Tibial nerve (tissue), 4 donors: ENCODE measurements around the gene LRRC1. TPM values are rescaled to one million over a fixed set of nuclear protein-coding genes. Genes with fewer than 3 reads are reported as not detected.

Source experiments
- DNase-seq, 2 donors: peaks; one replicate each; pipeline ENCODE4 v3.0.0-alpha.2; 2019; ENCODE audit warnings: low spot score in 2 of 2
- H3K27ac ChIP-seq, 4 donors: fragments of 200-600 bp; sonication (generic) in 3 of 4; one replicate each; pipeline ENCODE4 v1.5.1; 2017 to 2019; ENCODE audit warnings: mild to moderate bottlenecking in 1 of 4
- H3K27me3 ChIP-seq, 2 donors: fragments of 200-600 bp; sonication (generic) in 1 of 2; one replicate each; pipeline versions ENCODE4 v1.5.1 to v1.6.0; 2017 to 2019
- H3K36me3 ChIP-seq, 3 donors: fragments of 200-600 bp; sonication (generic); one replicate each; pipeline ENCODE4 v1.5.1; 2018 to 2019
- H3K4me1 ChIP-seq, 4 donors: fragments of 200-600 bp; sonication (generic) in 3 of 4; one replicate each; pipeline ENCODE4 v1.5.1; 2017 to 2019
- H3K4me3 ChIP-seq, 4 donors: fragments of 200-600 bp; sonication (generic) in 3 of 4; one replicate each; pipeline ENCODE4 v1.5.1; 2017 to 2019; ENCODE audit warnings: mild to moderate bottlenecking in 1 of 4, moderate library complexity in 1 of 4
- H3K9me3 ChIP-seq, 4 donors: fragments of 200-600 bp; sonication (generic) in 3 of 4; one replicate each; pipeline ENCODE4 v1.5.1; 2017 to 2019
- CTCF ChIP-seq, 5 experiments: fragments of 200-600 bp in 3 of 5; fragments of 450-650 bp in 2 of 5; sonication (generic) in 3 of 5; IDR thresholded peaks; one replicate each; pipeline ENCODE4 v1.5.1; 2016 to 2019; ENCODE audit warnings: antibody characterized with exemption in 5 of 5, mild to moderate bottlenecking in 3 of 5, moderate library complexity in 2 of 5
- EP300 ChIP-seq, 2 donors: sonication (generic); formaldehyde crosslinking; IDR thresholded peaks; one replicate each; pipeline ENCODE4 v1.6.1; 2017; ENCODE audit warnings: antibody characterized with exemption in 2 of 2, mild to moderate bottlenecking in 1 of 2
- POLR2A ChIP-seq, 2 donors: fragments of 450-650 bp; IDR thresholded peaks; one replicate each; pipeline ENCODE4 v1.6.1; 2017; ENCODE audit warnings: antibody characterized with exemption in 2 of 2, mild to moderate bottlenecking in 2 of 2, moderate library complexity in 2 of 2
- WGBS, 2 donors: methylation state at CpG; one replicate each; pipeline ENCODE4 v1.1.5; 2018; 5-methylcytosine and 5-hydroxymethylcytosine counted together
- total RNA-seq, 4 donors: library from RNA; depleted of rRNA; stranded (reverse); fragments of >200 nt; gene quantifications; one replicate each; pipeline ENCODE4 v1.1.0, GENCODE V29; 2016

LRRC1 gene
- total RNA-seq, 4 donors from 2014 or later = 22.8 to 50.0 (median 39.6) TPM

GRCh38 chr6:53918854-53919510 is 124.2 kb downstream of the LRRC1 start:
- TF ChIP-seq CTCF (IDR thresholded peaks at IDR 0.05) (no peak), POLR2A (IDR thresholded peaks at IDR 0.05) (no peak), EP300 (IDR thresholded peaks at IDR 0.05) (no peak)
- Histone ChIP-seq H3K4me3 (no peak overlapping the region), H3K27me3 (no peaks in the 10 kb centered on the region), H3K36me3 (peaks cover 0 to 32% (median 4%) of the 10 kb centered on the region in 3 donors), H3K4me1 (peaks cover 0 to 6% (median 4%) of the 10 kb centered on the region in 4 donors), H3K27ac (no peak overlapping the region), H3K9me3 (no peaks in the 10 kb centered on the region)
- WGBS, 2 donors = 74 to 90% methylated on average over 3 of the region's 3 CpGs
- no peak for DNase-seq

- Histone ChIP-seq H3K27ac (no peak overlapping the region), H3K36me3 (peaks cover 0 to 32% (median 4%) of the 10 kb centered on the region in 3 donors), H3K4me3 (no peak overlapping the region), H3K9me3 (no peaks in the 10 kb centered on the region), H3K4me1 (peaks cover 0 to 6% (median 2%) of the 10 kb centered on the region in 4 donors), H3K27me3 (no peaks in the 10 kb centered on the region)
- 71 to 82% methylated on average over 2 of the region's 2 CpGs for WGBS, 2 donors
- no peak for TF ChIP-seq EP300 (IDR thresholded peaks at IDR 0.05)
- TF ChIP-seq POLR2A (IDR thresholded peaks at IDR 0.05) = no peak
- no peak for TF ChIP-seq CTCF (IDR thresholded peaks at IDR 0.05)
- DNase-seq = no peak
These were observed 125.1 kb downstream of the LRRC1 start for GRCh38 chr6:53919881-53920360.

- Histone ChIP-seq H3K27ac (no peak overlapping the region), H3K36me3 (peaks cover 0 to 32% (median 4%) of the 10 kb centered on the region in 3 donors), H3K4me3 (no peak overlapping the region), H3K9me3 (no peaks in the 10 kb centered on the region), H3K4me1 (peaks cover 0 to 6% (median 2%) of the 10 kb centered on the region in 4 donors), H3K27me3 (no peaks in the 10 kb centered on the region)
- DNase-seq = no peak
- WGBS, 2 donors = 94% methylated on average over 5 of the region's 5 CpGs
- TF ChIP-seq CTCF (IDR thresholded peaks at IDR 0.05) = no peak
- no peak for TF ChIP-seq POLR2A (IDR thresholded peaks at IDR 0.05)
- TF ChIP-seq EP300 (IDR thresholded peaks at IDR 0.05) = no peak
These were observed 126.1 kb downstream of the LRRC1 start for GRCh38 chr6:53920881-53921280.

GRCh38 chr6:53921639-53922038 is 126.8 kb downstream of the LRRC1 start:
- H3K9me3 ChIP-seq = no peaks in the 10 kb centered on the region
- no peaks in the 10 kb centered on the region for H3K27me3 ChIP-seq
- peaks cover 0 to 12% (median 2%) of the 10 kb centered on the region in 4 donors for H3K4me1 ChIP-seq
- WGBS, 2 donors = 88 to 90% methylated on average over 2 of the region's 2 CpGs
- H3K27ac ChIP-seq = no peak overlapping the region
- no peak overlapping the region for H3K4me3 ChIP-seq
- DNase-seq = no peak
- H3K36me3 ChIP-seq = peaks cover 0 to 32% (median 4%) of the 10 kb centered on the region in 3 donors
- TF ChIP-seq POLR2A (IDR thresholded peaks at IDR 0.05) (no peak), CTCF (IDR thresholded peaks at IDR 0.05) (no peak), EP300 (IDR thresholded peaks at IDR 0.05) (no peak)

- no peak overlapping the region for H3K27ac ChIP-seq
- H3K4me3 ChIP-seq = no peak overlapping the region
- H3K4me1 ChIP-seq = peaks cover 0 to 17% (median 0%) of the 10 kb centered on the region in 4 donors
- no peaks in the 10 kb centered on the region for H3K9me3 ChIP-seq
- 79 to 81% methylated on average over 14 of the region's 14 CpGs for WGBS, 2 donors
- no peaks in the 10 kb centered on the region for H3K27me3 ChIP-seq
- TF ChIP-seq CTCF (IDR thresholded peaks at IDR 0.05) (no peak), EP300 (IDR thresholded peaks at IDR 0.05) (no peak), POLR2A (IDR thresholded peaks at IDR 0.05) (no peak)
- peaks cover 0 to 32% (median 4%) of the 10 kb centered on the region in 3 donors for H3K36me3 ChIP-seq
- no peak for DNase-seq
These were observed 127.8 kb downstream of the LRRC1 start for GRCh38 chr6:53922539-53922981.
